HEK293 (cell line): Measurements from ENCODE around the gene POT1.

Experiments used
- KLF10 ChIP-seq: fragments of 450-650 bp; IDR thresholded peaks from 2 replicates; pipeline ENCODE4 v1.5.1; 2018; ENCODE audit warnings: missing biosample characterization, mild to moderate bottlenecking, missing genetic modification characterization
- TCF7L2 ChIP-seq: IDR thresholded peaks from 2 replicates; pipeline ENCODE4 v1.6.1; 2011; ENCODE audit warnings: low read depth, mild to moderate bottlenecking, inconsistent platforms, low read length, moderate library complexity, borderline replicate concordance
- YY1 ChIP-seq: fragments of 450-650 bp; formaldehyde crosslinking; IDR thresholded peaks from 2 replicates; pipeline ENCODE4 v1.5.1; 2018; ENCODE audit warnings: missing biosample characterization, missing genetic modification characterization
- ZNF2 ChIP-seq: fragments of 450-650 bp; formaldehyde crosslinking; IDR thresholded peaks from 2 replicates; pipeline ENCODE4 v1.5.1; 2016; ENCODE audit warnings: missing biosample characterization, missing genetic modification characterization
- ZNF664 ChIP-seq: fragments of 450-650 bp; formaldehyde crosslinking; IDR thresholded peaks from 2 replicates; pipeline ENCODE4 v1.5.1; 2016; ENCODE audit warnings: missing biosample characterization, missing genetic modification characterization
- TF ChIP-seq, protein P1 (sequence below): fragments of 450-650 bp; formaldehyde crosslinking; IDR thresholded peaks from 2 replicates; pipeline ENCODE4 v1.5.1; 2016; ENCODE audit warnings: missing biosample characterization, missing genetic modification characterization

DNA sequence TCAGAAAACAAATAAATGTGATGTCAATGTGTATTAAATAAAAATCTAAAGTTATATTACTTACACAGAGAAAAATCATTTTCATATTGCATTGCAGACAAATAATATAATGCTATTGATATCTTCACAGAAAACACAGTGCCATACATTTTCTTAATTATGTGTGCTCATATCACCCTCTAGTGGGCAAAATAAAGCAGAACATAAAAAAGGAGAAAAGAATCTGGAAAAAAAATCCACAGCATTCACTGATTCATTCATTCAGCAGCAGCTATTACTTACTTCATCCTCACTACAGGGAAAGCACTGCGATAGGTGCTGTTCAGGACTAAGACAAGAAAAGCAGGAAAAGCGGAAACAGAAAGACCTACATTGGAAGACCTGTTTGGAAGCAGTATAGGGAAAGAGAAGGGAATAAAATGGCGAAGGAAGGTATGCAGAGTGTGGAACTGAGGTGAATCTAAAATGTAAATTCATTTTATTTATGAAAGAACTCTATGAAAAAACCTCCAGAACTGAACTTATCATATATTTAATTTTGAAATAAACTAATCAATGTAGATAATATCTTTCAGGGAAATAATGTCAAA lies 73.2 kb downstream of the POT1 start:
- no peak for TF ChIP-seq YY1 (tag by site-specific recombination)
- no peak for TF ChIP-seq ZNF664 (tag by site-specific recombination)
- TF ChIP-seq, protein P1, sequence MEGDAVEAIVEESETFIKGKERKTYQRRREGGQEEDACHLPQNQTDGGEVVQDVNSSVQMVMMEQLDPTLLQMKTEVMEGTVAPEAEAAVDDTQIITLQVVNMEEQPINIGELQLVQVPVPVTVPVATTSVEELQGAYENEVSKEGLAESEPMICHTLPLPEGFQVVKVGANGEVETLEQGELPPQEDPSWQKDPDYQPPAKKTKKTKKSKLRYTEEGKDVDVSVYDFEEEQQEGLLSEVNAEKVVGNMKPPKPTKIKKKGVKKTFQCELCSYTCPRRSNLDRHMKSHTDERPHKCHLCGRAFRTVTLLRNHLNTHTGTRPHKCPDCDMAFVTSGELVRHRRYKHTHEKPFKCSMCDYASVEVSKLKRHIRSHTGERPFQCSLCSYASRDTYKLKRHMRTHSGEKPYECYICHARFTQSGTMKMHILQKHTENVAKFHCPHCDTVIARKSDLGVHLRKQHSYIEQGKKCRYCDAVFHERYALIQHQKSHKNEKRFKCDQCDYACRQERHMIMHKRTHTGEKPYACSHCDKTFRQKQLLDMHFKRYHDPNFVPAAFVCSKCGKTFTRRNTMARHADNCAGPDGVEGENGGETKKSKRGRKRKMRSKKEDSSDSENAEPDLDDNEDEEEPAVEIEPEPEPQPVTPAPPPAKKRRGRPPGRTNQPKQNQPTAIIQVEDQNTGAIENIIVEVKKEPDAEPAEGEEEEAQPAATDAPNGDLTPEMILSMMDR (tag by site-specific recombination), result no peak
- TF ChIP-seq KLF10, result no peak
- no peak for TF ChIP-seq ZNF2 (tag by site-specific recombination)
- no peak for TF ChIP-seq TCF7L2
